Esophagus muscularis mucosa (tissue), 4 donors: Measurements from ENCODE around the gene CHRNA7.

ENCODE experiments used
- EP300 ChIP-seq: sonication (generic); formaldehyde crosslinking; IDR thresholded peaks from one replicate; pipeline ENCODE4 v1.6.1; 2017; ENCODE audit warnings: antibody characterized with exemption
- POLR2A ChIP-seq: fragments of 450-650 bp; IDR thresholded peaks from one replicate; pipeline ENCODE4 v1.6.1; 2017; ENCODE audit warnings: antibody characterized with exemption, moderate library complexity, mild to moderate bottlenecking, low read depth
- POLR2AphosphoS5 ChIP-seq, 2 donors: sonication (generic); formaldehyde crosslinking; IDR thresholded peaks; one replicate each; pipeline ENCODE4 v1.6.1; 2017; ENCODE audit warnings: antibody characterized with exemption in 2 of 2
- TF ChIP-seq, protein P1 (sequence below), 3 experiments: fragments of 200-600 bp in 2 of 3; fragments of 450-650 bp in 1 of 3; sonication (generic) in 2 of 3; IDR thresholded peaks; one replicate each; pipeline ENCODE4 v1.5.1; 2017 to 2019; ENCODE audit warnings: antibody characterized with exemption in 3 of 3, mild to moderate bottlenecking in 2 of 3, moderate library complexity in 1 of 3

DNA sequence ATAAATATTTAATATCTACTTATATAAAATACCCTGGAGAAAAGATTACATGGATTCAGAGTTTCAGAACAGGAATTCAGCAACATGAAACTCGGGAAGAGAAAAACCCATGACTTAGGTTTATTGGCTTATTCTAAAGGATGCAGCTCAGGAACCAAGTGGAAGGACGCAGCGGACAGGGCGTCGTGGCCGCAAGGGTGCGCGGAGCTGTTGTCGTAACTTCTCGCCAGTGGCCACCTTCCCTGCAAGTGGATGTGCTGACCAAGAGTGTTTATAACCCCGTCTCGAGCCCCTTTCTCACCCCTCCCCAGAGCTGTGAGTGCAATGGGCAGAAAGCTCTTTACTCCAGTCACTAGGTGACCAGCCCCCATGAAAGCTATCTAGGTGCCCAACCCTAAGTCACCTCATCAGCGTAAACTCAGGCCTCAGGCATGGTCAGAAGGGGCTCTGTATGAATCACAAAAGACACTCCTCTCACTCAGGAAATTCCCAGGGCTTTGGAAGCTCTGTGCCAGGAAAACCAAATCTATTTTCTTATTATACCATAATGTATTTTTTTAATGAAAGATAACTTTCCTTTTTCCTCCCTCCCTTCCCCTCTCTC is 77.3 kb downstream of the CHRNA7 start:
- TF ChIP-seq, protein P1, sequence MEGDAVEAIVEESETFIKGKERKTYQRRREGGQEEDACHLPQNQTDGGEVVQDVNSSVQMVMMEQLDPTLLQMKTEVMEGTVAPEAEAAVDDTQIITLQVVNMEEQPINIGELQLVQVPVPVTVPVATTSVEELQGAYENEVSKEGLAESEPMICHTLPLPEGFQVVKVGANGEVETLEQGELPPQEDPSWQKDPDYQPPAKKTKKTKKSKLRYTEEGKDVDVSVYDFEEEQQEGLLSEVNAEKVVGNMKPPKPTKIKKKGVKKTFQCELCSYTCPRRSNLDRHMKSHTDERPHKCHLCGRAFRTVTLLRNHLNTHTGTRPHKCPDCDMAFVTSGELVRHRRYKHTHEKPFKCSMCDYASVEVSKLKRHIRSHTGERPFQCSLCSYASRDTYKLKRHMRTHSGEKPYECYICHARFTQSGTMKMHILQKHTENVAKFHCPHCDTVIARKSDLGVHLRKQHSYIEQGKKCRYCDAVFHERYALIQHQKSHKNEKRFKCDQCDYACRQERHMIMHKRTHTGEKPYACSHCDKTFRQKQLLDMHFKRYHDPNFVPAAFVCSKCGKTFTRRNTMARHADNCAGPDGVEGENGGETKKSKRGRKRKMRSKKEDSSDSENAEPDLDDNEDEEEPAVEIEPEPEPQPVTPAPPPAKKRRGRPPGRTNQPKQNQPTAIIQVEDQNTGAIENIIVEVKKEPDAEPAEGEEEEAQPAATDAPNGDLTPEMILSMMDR (IDR thresholded peaks at IDR 0.05) = no peak
- no peak for TF ChIP-seq POLR2A
- no peak for TF ChIP-seq POLR2AphosphoS5 (IDR thresholded peaks at IDR 0.05)
- TF ChIP-seq EP300 = no peak
